K562 (cell line): Measurements from ENCODE around the gene DNMT3A. TPM values are rescaled to one million over a fixed set of nuclear protein-coding genes. Genes with fewer than 3 reads are reported as not detected.

Source experiments
- ATAC-seq: fragments of 200-7000 bp; cut with Tn5 transposase; 3 replicates; pipeline ENCODE4 v1.9.1; 2020; ENCODE audit warnings: moderate library complexity
- BruUV-seq: library from RNA; stranded (reverse); fragments of 400-500 nt; replicated peaks from 2 replicates; lab custom pipeline; 2021; lab: Mats Ljungman, UMichigan
- CTCF ChIA-PET: fragments of 300-600 bp; formaldehyde crosslinking; extraction: SDS; loops from one replicate; lab custom pipeline; 2021; ENCODE audit warnings: low intra/inter-chr PET ratio; lab: Yijun Ruan, JAX
- POLR2A ChIA-PET: fragments of 300-600, 350-650 bp; sonication (Branson Sonifier 250); formaldehyde crosslinking; extraction: SDS; loops from one replicate; lab custom pipeline; 2021; ENCODE audit warnings: antibody characterized with exemption, inconsistent platforms; lab: Yijun Ruan, JAX
- DNase-seq, 4 experiments: peaks; one replicate each; pipeline versions ENCODE4 v3.0.0 to v3.0.0-alpha.2; 2011 to 2018; ENCODE audit warnings: low spot score in 3 of 4, mixed read lengths in 3 of 4; ENCODE audit errors: extremely low read depth in 1 of 4
- FAIRE-seq: peaks from 2 replicates; lab custom pipeline; 2011; peaks lifted over from hg19 to GRCh38; lab: Jason Lieb, UNC
- H2AFZ ChIP-seq: 2 replicates; pipeline ENCODE4 v1.6.0; 2011; ENCODE audit warnings: low read depth, low read length, control low read depth, inconsistent platforms
- H3K27ac ChIP-seq: fragments of 200-600 bp; 3 replicates; pipeline ENCODE4 v1.8.0; 2011; ENCODE audit warnings: low read depth, mild to moderate bottlenecking, control low read depth, inconsistent platforms, low read length, moderate library complexity, mixed read lengths; ENCODE audit errors: extremely low read depth
- H3K27me3 ChIP-seq, 2 experiments: fragments of 300-600 bp in 1 of 2; 2 replicates in 1 of 2; 3 replicates in 1 of 2; pipeline versions ENCODE4 v1.6.0 to v1.8.0; 2011; ENCODE audit warnings: inconsistent platforms in 2 of 2, low read length in 2 of 2, mild to moderate bottlenecking in 1 of 2, mixed read lengths in 1 of 2, moderate library complexity in 1 of 2; ENCODE audit not compliant: control insufficient read depth in 2 of 2, insufficient read depth in 2 of 2
- H3K36me3 ChIP-seq: fragments of 300-600 bp; 3 replicates; pipeline ENCODE4 v1.8.0; 2011; ENCODE audit warnings: mild to moderate bottlenecking, low read length, inconsistent platforms; ENCODE audit not compliant: control insufficient read depth, insufficient read depth
- H3K4me1 ChIP-seq, 2 experiments: fragments of 200-600 bp in 1 of 2; replicated peaks in 1 of 2; 2 replicates in 1 of 2; 3 replicates in 1 of 2; pipeline versions ENCODE4 v1.5.1 to v1.8.0; 2011; ENCODE audit warnings: inconsistent platforms in 2 of 2, low read length in 2 of 2, mild to moderate bottlenecking in 1 of 2, mixed read lengths in 1 of 2, moderate library complexity in 1 of 2; ENCODE audit not compliant: control insufficient read depth in 2 of 2, insufficient read depth in 2 of 2
- H3K4me2 ChIP-seq: 2 replicates; pipeline ENCODE4 v1.6.1; 2011; ENCODE audit warnings: low read length, control low read depth, inconsistent platforms, mixed read lengths; ENCODE audit not compliant: insufficient read depth
- H3K4me3 ChIP-seq: fragments of 200-600 bp; sonication (generic), shearing (Covaris generic); 2 replicates; pipeline ENCODE4 v1.5.1; 2016; ENCODE audit warnings: control low read depth, inconsistent platforms
- H3K79me2 ChIP-seq: fragments of 200-600 bp; 3 replicates; pipeline ENCODE4 v1.8.0; 2011; ENCODE audit warnings: low read length, inconsistent platforms; ENCODE audit not compliant: control insufficient read depth, insufficient read depth
- H3K9ac ChIP-seq, 2 experiments: 2 replicates each; pipeline versions ENCODE4 v1.6.0 to v1.6.1; 2011; ENCODE audit warnings: low read depth in 2 of 2, low read length in 2 of 2, control low read depth in 1 of 2, inconsistent platforms in 1 of 2, mild to moderate bottlenecking in 1 of 2, mixed read lengths in 1 of 2; ENCODE audit not compliant: insufficient read depth in 1 of 2
- H3K9me1 ChIP-seq: one replicate; pipeline ENCODE4 v1.6.0; 2011; ENCODE audit warnings: inconsistent platforms, mild to moderate bottlenecking, low read length, moderate library complexity; ENCODE audit not compliant: control insufficient read depth, insufficient read depth
- H3K9me3 ChIP-seq: replicated peaks from 2 replicates; pipeline ENCODE4 v1.5.1; 2011; ENCODE audit warnings: low read depth, low read length, inconsistent platforms; ENCODE audit not compliant: control insufficient read depth, insufficient read depth
- H4K20me1 ChIP-seq: replicated peaks from 2 replicates; pipeline ENCODE4 v1.6.1; 2011; ENCODE audit warnings: low read length, inconsistent platforms, mixed read lengths; ENCODE audit not compliant: control insufficient read depth, insufficient read depth
- ARNT ChIP-seq, 2 experiments: fragments of 450-650 bp; IDR thresholded peaks; 2 replicates each; pipeline ENCODE4 v1.6.1; 2016; ENCODE audit warnings: mild to moderate bottlenecking in 1 of 2
- FOXJ2 ChIP-seq: fragments of 200-800 bp; sonication (Bioruptor generic); IDR thresholded peaks from 2 replicates; pipeline ENCODE4 v1.6.1; 2016; ENCODE audit warnings: missing genetic modification characterization, missing compliant biosample characterization
- FOXP1 ChIP-seq: sonication (generic); formaldehyde crosslinking; IDR thresholded peaks from 2 replicates; pipeline ENCODE4 v1.8.0; 2022; ENCODE audit warnings: mild to moderate bottlenecking, missing genetic modification reagents
- MCM5 ChIP-seq: fragments of 450-650 bp; IDR thresholded peaks from 2 replicates; pipeline ENCODE4 v1.6.1; 2016; ENCODE audit warnings: low read depth
- PATZ1 ChIP-seq: fragments of 250-450 bp; sonication (Bioruptor Pico); IDR thresholded peaks from 2 replicates; pipeline ENCODE4 v1.5.0; 2020; ENCODE audit warnings: mild to moderate bottlenecking, borderline replicate concordance
- SUPT5H ChIP-seq: fragments of 450-650 bp; IDR thresholded peaks from 2 replicates; pipeline ENCODE4 v1.6.1; 2016
- TFAM ChIP-seq: fragments of 250-450 bp; sonication (Bioruptor Pico); conservative IDR thresholded peaks from 2 replicates; pipeline ENCODE4 v1.5.0; 2021; ENCODE audit warnings: mild to moderate bottlenecking, moderate library complexity
- ZNF384 ChIP-seq: IDR thresholded peaks from 2 replicates; pipeline ENCODE4 v1.6.1; 2012; ENCODE audit warnings: low read depth, low read length, improper control_type of control experiment
- WGBS: fragments of 100-300 bp; shearing (Covaris generic); methylation state at CpG from one replicate; pipeline ENCODE4 v1.1.6; 2016; ENCODE audit warnings: low coverage, mixed read lengths; ENCODE audit not compliant: insufficient coverage; ENCODE audit errors: missing lambda C conversion rate; 5-methylcytosine and 5-hydroxymethylcytosine counted together
- in situ Hi-C: fragments of 300-500 bp; cut with MboI; formaldehyde crosslinking; loops from 4 replicates; pipeline ENCODE4 v1.15.0; 2018; ENCODE audit warnings: inconsistent platforms, mixed read lengths
- intact Hi-C: fragments of 100-400 bp; cut with micrococcal nuclease; formaldehyde crosslinking; loops from 2 replicates; pipeline ENCODE4 v1.14.2; 2022
- polyA plus RNA-seq, 8 experiments: library from polyadenylated mRNA; depleted of rRNA in 4 of 8; stranded (reverse) in 5 of 8; unstranded in 3 of 8; fragments of >200 nt; fragmentation: Nextera tagmentation in 2 of 8; fragmentation: Illumina TruSeq in 1 of 8; extraction: Ambion mirVana in 2 of 8; extraction: Trizol in 1 of 8; gene quantifications; 2 replicates each; pipeline versions ENCODE4 v1.2.1 to v1.2.3, GENCODE V29; 2011 to 2014; ENCODE audit warnings: inconsistent platforms in 1 of 8, missing spikeins in 1 of 8
- total RNA-seq, 7 experiments: library from RNA; depleted of rRNA in 6 of 7; stranded (reverse); fragments of >200 nt in 6 of 7; fragmentation: Illumina TruSeq in 2 of 7; extraction: Trizol in 2 of 7; gene quantifications; 2 replicates each; pipeline versions ENCODE4 v1.2.1 to v1.2.3, GENCODE V29; 2011 to 2021; ENCODE audit warnings: low replicate concordance in 1 of 7

DNMT3A gene
- total and polyA plus RNA-seq, 9 of the 15 experiments (the other 6 are each of a cell fraction or from before 2014, with no cell fraction given) = 3.0 to 16.0 (median 6.1) TPM

DNA sequence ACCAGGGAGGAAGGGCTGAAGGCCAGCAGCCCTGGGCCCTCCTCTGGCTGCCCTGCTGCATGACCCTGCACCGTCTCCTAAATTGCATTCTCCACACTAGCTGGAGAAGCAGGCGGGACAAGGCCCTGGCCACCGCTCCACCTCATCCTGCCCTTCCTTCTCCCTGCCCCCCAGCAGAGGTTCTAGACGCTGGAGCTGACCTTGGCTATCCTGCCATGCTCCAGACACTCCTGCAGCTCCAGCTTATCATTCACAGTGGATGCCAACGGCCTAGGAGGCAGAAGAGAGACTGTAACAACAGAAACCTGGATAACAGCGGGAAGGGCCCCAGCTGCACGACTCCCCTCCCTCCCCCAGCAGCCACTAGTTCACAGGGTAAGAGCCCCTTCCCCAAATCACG is 105.0 kb downstream of the DNMT3A start:
- peaks cover 3 to 7% of the 10 kb centered on the region in 2 experiments; a peak in 3 of 5 replicates for H3K4me1 ChIP-seq
- H3K79me2 ChIP-seq = no peaks in the 10 kb centered on the region
- H3K9ac ChIP-seq = 0 out of 4 replicates have a peak overlapping the region, but pooled peaks of 1 of the 2 experiments have one; percentile 28
- TF ChIP-seq FOXP1 (CRISPR knock-in tag) = no peak
- no peak for TF ChIP-seq MCM5
- TF ChIP-seq SUPT5H = no peak
- TF ChIP-seq ZNF384 = no peak
- no peak for TF ChIP-seq FOXJ2
- TF ChIP-seq TFAM (CRISPR knock-in tag) = no peak
- TF ChIP-seq PATZ1 (CRISPR knock-in tag) = no peak
- TF ChIP-seq ARNT (IDR thresholded peaks at IDR 0.05) = no peak
- H3K4me2 ChIP-seq = no peak overlapping the region
- DNase-seq = no peak
- H3K27ac ChIP-seq = no peak overlapping the region
- ChIA-PET CTCF (no interaction called here), POLR2A (interaction anchor here (0.7 to 1.0 kb wide), 2 partner anchors 13 to 29 kb away, joined by 3 read pairs; no protein-coding TSS in a partner anchor)
- H3K27me3 ChIP-seq = no peaks in the 10 kb centered on the region
- FAIRE-seq = no peak
- intact Hi-C loops (no loop called here), in situ Hi-C loops (no loop called here)
- no peak overlapping the region for H3K4me3 ChIP-seq
- peaks cover 41% of the 10 kb centered on the region; the same call in 2 of the 3 replicates for H3K36me3 ChIP-seq
- H4K20me1 ChIP-seq = no peaks in the 10 kb centered on the region
- no peaks in the 10 kb centered on the region for H3K9me3 ChIP-seq
- H2AFZ ChIP-seq = no peak overlapping the region
- no peak for ATAC-seq
- BruUV-seq = no TSS peak
- no peaks in the 10 kb centered on the region for H3K9me1 ChIP-seq
- WGBS = 57% methylated on average over 4 of the region's 8 CpGs
